Tibial nerve (tissue), 4 donors: ENCODE measurements around the gene GPR31. TPM values are rescaled to one million over a fixed set of nuclear protein-coding genes. Genes with fewer than 3 reads are reported as not detected.

Experiments used
- DNase-seq, 2 donors: peaks; one replicate each; pipeline ENCODE4 v3.0.0-alpha.2; 2019; ENCODE audit warnings: low spot score in 2 of 2
- H3K27ac ChIP-seq, 4 donors: fragments of 200-600 bp; sonication (generic) in 3 of 4; one replicate each; pipeline ENCODE4 v1.5.1; 2017 to 2019; ENCODE audit warnings: mild to moderate bottlenecking in 1 of 4
- H3K27me3 ChIP-seq, 2 donors: fragments of 200-600 bp; sonication (generic) in 1 of 2; one replicate each; pipeline versions ENCODE4 v1.5.1 to v1.6.0; 2017 to 2019
- H3K36me3 ChIP-seq, 3 donors: fragments of 200-600 bp; sonication (generic); one replicate each; pipeline ENCODE4 v1.5.1; 2018 to 2019
- H3K4me1 ChIP-seq, 4 donors: fragments of 200-600 bp; sonication (generic) in 3 of 4; one replicate each; pipeline ENCODE4 v1.5.1; 2017 to 2019
- H3K4me3 ChIP-seq, 4 donors: fragments of 200-600 bp; sonication (generic) in 3 of 4; one replicate each; pipeline ENCODE4 v1.5.1; 2017 to 2019; ENCODE audit warnings: mild to moderate bottlenecking in 1 of 4, moderate library complexity in 1 of 4
- H3K9me3 ChIP-seq, 4 donors: fragments of 200-600 bp; sonication (generic) in 3 of 4; one replicate each; pipeline ENCODE4 v1.5.1; 2017 to 2019
- EP300 ChIP-seq, 2 donors: sonication (generic); formaldehyde crosslinking; IDR thresholded peaks; one replicate each; pipeline ENCODE4 v1.6.1; 2017; ENCODE audit warnings: antibody characterized with exemption in 2 of 2, mild to moderate bottlenecking in 1 of 2
- POLR2A ChIP-seq, 2 donors: fragments of 450-650 bp; IDR thresholded peaks; one replicate each; pipeline ENCODE4 v1.6.1; 2017; ENCODE audit warnings: antibody characterized with exemption in 2 of 2, mild to moderate bottlenecking in 2 of 2, moderate library complexity in 2 of 2
- WGBS, 2 donors: methylation state at CpG; one replicate each; pipeline ENCODE4 v1.1.5; 2018; 5-methylcytosine and 5-hydroxymethylcytosine counted together
- total RNA-seq, 4 donors: library from RNA; depleted of rRNA; stranded (reverse); fragments of >200 nt; gene quantifications; one replicate each; pipeline ENCODE4 v1.1.0, GENCODE V29; 2016
- TF ChIP-seq, protein P1 (sequence below), 5 experiments: fragments of 200-600 bp in 3 of 5; fragments of 450-650 bp in 2 of 5; sonication (generic) in 3 of 5; IDR thresholded peaks; one replicate each; pipeline ENCODE4 v1.5.1; 2016 to 2019; ENCODE audit warnings: antibody characterized with exemption in 5 of 5, mild to moderate bottlenecking in 3 of 5, moderate library complexity in 2 of 5

The GPR31 gene
- total RNA-seq, 4 donors from 2014 or later, result not detected

DNA sequence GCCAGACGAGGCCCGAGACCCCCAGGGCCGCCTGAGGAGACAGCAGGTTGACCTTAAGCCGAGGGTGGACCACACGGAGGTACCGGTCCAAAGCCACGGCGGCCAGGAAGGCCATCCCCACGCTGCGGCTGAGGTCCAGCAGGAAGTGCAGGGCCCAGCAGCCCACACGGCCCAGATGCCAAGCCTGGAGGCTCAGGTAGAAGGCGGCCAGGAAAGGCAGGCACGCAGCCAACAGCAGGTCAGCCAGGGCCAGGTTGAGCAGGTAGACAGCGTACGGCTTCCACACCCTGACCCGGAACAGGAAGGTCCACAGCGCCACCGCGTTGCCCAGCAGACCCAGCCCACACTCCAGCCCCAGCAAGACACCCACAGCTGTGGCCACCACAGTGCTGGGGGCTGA is 366 bp downstream of the GPR31 start:
- TF ChIP-seq, protein P1, sequence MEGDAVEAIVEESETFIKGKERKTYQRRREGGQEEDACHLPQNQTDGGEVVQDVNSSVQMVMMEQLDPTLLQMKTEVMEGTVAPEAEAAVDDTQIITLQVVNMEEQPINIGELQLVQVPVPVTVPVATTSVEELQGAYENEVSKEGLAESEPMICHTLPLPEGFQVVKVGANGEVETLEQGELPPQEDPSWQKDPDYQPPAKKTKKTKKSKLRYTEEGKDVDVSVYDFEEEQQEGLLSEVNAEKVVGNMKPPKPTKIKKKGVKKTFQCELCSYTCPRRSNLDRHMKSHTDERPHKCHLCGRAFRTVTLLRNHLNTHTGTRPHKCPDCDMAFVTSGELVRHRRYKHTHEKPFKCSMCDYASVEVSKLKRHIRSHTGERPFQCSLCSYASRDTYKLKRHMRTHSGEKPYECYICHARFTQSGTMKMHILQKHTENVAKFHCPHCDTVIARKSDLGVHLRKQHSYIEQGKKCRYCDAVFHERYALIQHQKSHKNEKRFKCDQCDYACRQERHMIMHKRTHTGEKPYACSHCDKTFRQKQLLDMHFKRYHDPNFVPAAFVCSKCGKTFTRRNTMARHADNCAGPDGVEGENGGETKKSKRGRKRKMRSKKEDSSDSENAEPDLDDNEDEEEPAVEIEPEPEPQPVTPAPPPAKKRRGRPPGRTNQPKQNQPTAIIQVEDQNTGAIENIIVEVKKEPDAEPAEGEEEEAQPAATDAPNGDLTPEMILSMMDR (IDR thresholded peaks at IDR 0.05), result no peak
- TF ChIP-seq EP300 (IDR thresholded peaks at IDR 0.05) (no peak), POLR2A (IDR thresholded peaks at IDR 0.05) (no peak)
- H3K4me1 ChIP-seq, result peaks cover 0 to 4% (median 0%) of the 10 kb centered on the region in 4 donors
- H3K9me3 ChIP-seq, result no peaks in the 10 kb centered on the region
- no peaks in the 10 kb centered on the region for H3K36me3 ChIP-seq
- 96 to 97% methylated on average over 18 to 19 of the region's 19 CpGs for WGBS, 2 donors
- no peaks in the 10 kb centered on the region for H3K27me3 ChIP-seq
- H3K27ac ChIP-seq, result no peak overlapping the region
- H3K4me3 ChIP-seq, result no peak overlapping the region
- DNase-seq, result no peak

DNA sequence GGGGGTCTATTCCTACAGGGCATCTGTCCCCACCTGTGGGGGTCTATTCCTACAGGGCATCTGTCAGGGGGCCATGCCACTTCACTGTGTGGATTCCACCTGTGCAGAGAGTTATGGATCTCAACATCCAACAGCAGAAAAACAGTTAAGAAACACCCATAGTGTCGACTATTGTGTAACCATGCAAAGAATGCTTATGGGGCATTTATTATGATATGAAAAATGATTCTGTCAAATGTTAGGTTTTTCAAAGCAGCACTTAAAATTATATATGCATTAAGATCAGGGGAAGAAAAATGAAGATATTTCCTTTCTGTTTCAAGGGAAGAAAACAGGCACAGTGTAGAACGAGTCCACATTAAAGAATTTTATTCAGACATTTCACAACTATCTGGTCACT is 2.9 kb downstream of the GPR31 start:
- TF ChIP-seq EP300 (IDR thresholded peaks at IDR 0.05), result no peak
- TF ChIP-seq, protein P1 (IDR thresholded peaks at IDR 0.05), result no peak
- no peak for TF ChIP-seq POLR2A (IDR thresholded peaks at IDR 0.05)
- Histone ChIP-seq H3K9me3 (no peaks in the 10 kb centered on the region), H3K36me3 (no peaks in the 10 kb centered on the region), H3K27ac (no peak overlapping the region), H3K4me1 (peaks cover 0 to 4% (median 0%) of the 10 kb centered on the region in 4 donors), H3K27me3 (peaks cover 0 to 7% of the 10 kb centered on the region in 2 donors), H3K4me3 (no peak overlapping the region)
- DNase-seq, result no peak
- 41 to 56% methylated on average over 2 of the region's 2 CpGs for WGBS, 2 donors

DNA sequence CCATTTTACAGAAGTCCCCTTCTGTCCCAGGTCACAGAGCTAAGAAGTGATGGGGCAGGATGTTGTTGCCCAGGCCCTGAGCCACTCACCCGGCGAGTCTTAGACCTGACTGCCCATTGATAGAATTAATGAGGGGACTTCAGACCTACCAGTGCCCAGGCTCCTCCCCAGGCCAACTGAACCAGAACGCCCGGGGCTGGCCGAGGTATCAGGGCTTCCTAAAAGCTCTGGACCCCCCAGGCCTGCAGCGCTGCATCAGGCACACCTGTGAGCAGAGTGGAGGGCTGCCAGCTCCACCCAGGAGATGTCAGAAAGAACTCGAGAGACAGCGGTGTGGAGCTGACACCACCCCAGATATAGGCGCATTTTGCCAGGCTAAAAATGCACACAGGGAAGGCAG is 3.5 kb downstream of the GPR31 start:
- Histone ChIP-seq H3K4me1 (peaks cover 0 to 4% (median 0%) of the 10 kb centered on the region in 4 donors), H3K9me3 (no peaks in the 10 kb centered on the region), H3K27ac (no peak overlapping the region), H3K36me3 (no peaks in the 10 kb centered on the region), H3K27me3 (peaks cover 0 to 8% of the 10 kb centered on the region in 2 donors), H3K4me3 (no peak overlapping the region)
- no peak for DNase-seq
- WGBS, 2 donors, result 74 to 86% methylated on average over 9 of the region's 9 CpGs
- no peak for TF ChIP-seq EP300 (IDR thresholded peaks at IDR 0.05)
- TF ChIP-seq, protein P1 (IDR thresholded peaks at IDR 0.05), result no peak
- no peak for TF ChIP-seq POLR2A (IDR thresholded peaks at IDR 0.05)

DNA sequence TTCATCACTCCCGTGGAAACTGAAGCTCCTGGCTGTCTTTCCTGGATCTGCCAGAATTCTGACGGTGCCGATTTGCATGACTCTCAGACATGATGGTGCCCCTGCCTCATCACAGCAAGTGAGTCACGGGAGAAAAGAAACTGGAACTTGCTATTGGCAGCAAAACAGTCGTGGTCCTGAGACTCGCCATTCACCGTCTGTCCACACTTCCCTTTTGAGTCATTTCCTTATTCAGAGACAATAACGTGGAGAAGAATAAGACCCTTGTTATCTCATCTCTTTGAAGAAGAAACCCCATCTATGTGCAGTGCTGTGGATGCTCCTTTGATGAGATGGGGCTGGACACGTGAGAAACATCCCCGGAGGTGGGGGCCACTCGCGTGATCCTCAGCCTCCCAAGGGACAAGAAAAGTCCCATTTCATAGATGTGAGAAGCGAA is 4.2 kb downstream of the GPR31 start:
- Histone ChIP-seq H3K9me3 (no peaks in the 10 kb centered on the region), H3K36me3 (no peaks in the 10 kb centered on the region), H3K4me1 (peaks cover 0 to 4% (median 0%) of the 10 kb centered on the region in 4 donors), H3K27me3 (peaks cover 0 to 8% of the 10 kb centered on the region in 2 donors), H3K27ac (no peak overlapping the region), H3K4me3 (peak overlapping the region in 2 of 4 donors; percentile 23 to 40)
- WGBS, 2 donors, result 22 to 23% methylated on average over 13 of the region's 13 CpGs
- TF ChIP-seq EP300 (IDR thresholded peaks at IDR 0.05) (no peak), POLR2A (IDR thresholded peaks at IDR 0.05) (no peak)
- TF ChIP-seq, protein P1 (IDR thresholded peaks at IDR 0.05), result no peak
- DNase-seq, result peak in 1 of 2 donors; percentile 13

DNA sequence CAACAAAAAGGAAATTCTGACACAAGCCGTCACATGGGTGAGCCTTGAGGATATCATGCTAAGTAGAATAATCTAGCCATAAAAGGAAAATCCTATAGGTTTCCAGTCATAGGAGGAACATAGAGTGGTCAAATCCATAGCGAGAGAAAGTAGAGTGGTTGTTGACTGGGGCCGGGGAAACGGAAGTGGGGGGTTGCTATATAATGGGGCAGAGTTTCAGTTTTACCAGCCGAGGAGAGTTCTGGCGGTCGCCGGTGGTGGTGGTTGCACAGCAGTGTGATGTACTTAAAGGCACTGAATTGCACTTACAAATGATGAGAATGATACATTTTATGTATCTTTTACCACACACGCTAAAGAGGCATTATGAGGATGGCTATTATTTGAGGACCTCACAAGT is 4.9 kb downstream of the GPR31 start:
- Histone ChIP-seq H3K9me3 (no peaks in the 10 kb centered on the region), H3K27me3 (peaks cover 0 to 8% of the 10 kb centered on the region in 2 donors), H3K36me3 (no peaks in the 10 kb centered on the region), H3K4me1 (peaks cover 0 to 4% (median 0%) of the 10 kb centered on the region in 4 donors), H3K27ac (no peak overlapping the region), H3K4me3 (peak overlapping the region in 1 of 4 donors; percentile 40)
- WGBS, 2 donors, result 72 to 75% methylated on average over 9 of the region's 9 CpGs
- DNase-seq, result no peak
- TF ChIP-seq, protein P1 (IDR thresholded peaks at IDR 0.05), result no peak
- TF ChIP-seq POLR2A (IDR thresholded peaks at IDR 0.05) (no peak), EP300 (IDR thresholded peaks at IDR 0.05) (no peak)
